HCT116 (cell line): ENCODE results near the gene DCAF17.

Source experiments
- ATF3 ChIP-seq: IDR thresholded peaks from 2 replicates; pipeline ENCODE4 v1.6.1; 2012
- CBX3 ChIP-seq: IDR thresholded peaks from 2 replicates; pipeline ENCODE4 v1.6.1; 2012; ENCODE audit warnings: low read depth
- CEBPB ChIP-seq: IDR thresholded peaks from 2 replicates; pipeline ENCODE4 v1.6.1; 2012; ENCODE audit warnings: low read depth
- CTCF ChIP-seq, 3 experiments: fragments of 200-600 bp in 1 of 3; sonication (generic) in 1 of 3; IDR thresholded peaks in 2 of 3; conservative IDR thresholded peaks in 1 of 3; 2 replicates each; pipeline ENCODE4 v1.5.1; 2012 to 2017; ENCODE audit warnings: low read depth in 2 of 3, low read length in 2 of 3, antibody characterized with exemption in 1 of 3, borderline replicate concordance in 1 of 3, control low read depth in 1 of 3, mild to moderate bottlenecking in 1 of 3, mixed read lengths in 1 of 3, mixed run types in 1 of 3, moderate library complexity in 1 of 3; ENCODE audit not compliant: insufficient read depth in 1 of 3
- EZH2phosphoT487 ChIP-seq: fragments of 200-600 bp; IDR thresholded peaks from 2 replicates; pipeline ENCODE4 v1.6.1; 2018; ENCODE audit warnings: antibody characterized with exemption, borderline replicate concordance
- MAX ChIP-seq: IDR thresholded peaks from 2 replicates; pipeline ENCODE4 v1.6.1; 2012
- POLR2A ChIP-seq: IDR thresholded peaks from 2 replicates; pipeline ENCODE4 v1.7.0; 2011; ENCODE audit warnings: borderline replicate concordance; ENCODE audit not compliant: insufficient read depth, insufficient read length; ENCODE audit errors: extremely low read depth
- POLR2AphosphoS5 ChIP-seq: IDR thresholded peaks from 2 replicates; pipeline ENCODE4 v1.6.1; 2011; ENCODE audit warnings: mild to moderate bottlenecking, low read depth, low read length, moderate library complexity
- RAD21 ChIP-seq: IDR thresholded peaks from 2 replicates; pipeline ENCODE4 v1.6.1; 2012; ENCODE audit warnings: low read depth, mild to moderate bottlenecking
- REST ChIP-seq: IDR thresholded peaks from 2 replicates; pipeline ENCODE4 v1.6.1; 2012; ENCODE audit warnings: low read depth
- SRF ChIP-seq: IDR thresholded peaks from 2 replicates; pipeline ENCODE4 v1.6.1; 2012; ENCODE audit warnings: low read depth
- YY1 ChIP-seq: IDR thresholded peaks from 2 replicates; pipeline ENCODE4 v1.6.1; 2011; ENCODE audit warnings: low read length, low read depth, moderate library complexity, mild to moderate bottlenecking; ENCODE audit not compliant: insufficient replicate concordance; ENCODE audit errors: extremely low read depth
- ZNF274 ChIP-seq: fragments of 200-500 bp; sonication (Bioruptor generic); IDR thresholded peaks from 2 replicates; pipeline ENCODE4 v1.6.1; 2014; ENCODE audit warnings: mild to moderate bottlenecking, low read depth, low read length, inconsistent platforms

DNA sequence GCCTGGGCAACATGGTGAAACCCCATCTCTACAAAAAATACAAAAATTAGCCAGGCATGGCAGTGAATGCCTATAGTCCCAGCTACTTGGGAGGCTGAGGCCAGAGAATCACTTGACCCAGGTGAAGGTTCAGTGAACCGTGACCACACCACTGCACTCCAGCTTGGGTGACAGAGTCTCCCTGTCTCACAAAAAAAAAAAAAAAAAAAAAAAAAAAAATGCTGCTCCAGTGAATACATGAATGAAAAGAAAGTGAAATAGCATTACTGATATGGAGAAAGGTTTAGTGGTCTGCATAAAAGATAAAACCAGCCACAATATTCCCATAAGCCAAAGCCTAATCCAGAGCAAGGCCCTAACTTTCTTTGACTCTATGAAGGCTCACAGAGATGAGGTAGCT, 44.7 kb upstream of the DCAF17 start:
- TF ChIP-seq CTCF (IDR thresholded peaks at IDR 0.05 in 2 of 3, conservative IDR thresholded peaks at IDR 0.05 in 1 of 3; ENCODE audit: borderline replicate concordance in 1 of 3, insufficient read depth in 1 of 3, low read depth in 2 of 3, low read length in 2 of 3): no peak
- no peak for TF ChIP-seq POLR2A
- TF ChIP-seq ATF3: no peak
- TF ChIP-seq EZH2phosphoT487: no peak
- TF ChIP-seq REST: no peak
- no peak for TF ChIP-seq POLR2AphosphoS5
- no peak for TF ChIP-seq SRF
- no peak for TF ChIP-seq ZNF274
- no peak for TF ChIP-seq RAD21
- no peak for TF ChIP-seq CEBPB
- no peak for TF ChIP-seq CBX3
- no peak for TF ChIP-seq YY1
- no peak for TF ChIP-seq MAX
